ENCODE data around the gene PRSS8. TPM values are rescaled to one million over a fixed set of nuclear protein-coding genes. Genes with fewer than 3 reads are reported as not detected.
"Not testable (repeated sequence)": the region's sequence is repeated elsewhere in the genome, so short reads cannot be mapped to it uniquely, and the experiment has no call there.

The PRSS8 gene
- total RNA-seq, 2 donors from 2014 or later, result not detected

DNA sequence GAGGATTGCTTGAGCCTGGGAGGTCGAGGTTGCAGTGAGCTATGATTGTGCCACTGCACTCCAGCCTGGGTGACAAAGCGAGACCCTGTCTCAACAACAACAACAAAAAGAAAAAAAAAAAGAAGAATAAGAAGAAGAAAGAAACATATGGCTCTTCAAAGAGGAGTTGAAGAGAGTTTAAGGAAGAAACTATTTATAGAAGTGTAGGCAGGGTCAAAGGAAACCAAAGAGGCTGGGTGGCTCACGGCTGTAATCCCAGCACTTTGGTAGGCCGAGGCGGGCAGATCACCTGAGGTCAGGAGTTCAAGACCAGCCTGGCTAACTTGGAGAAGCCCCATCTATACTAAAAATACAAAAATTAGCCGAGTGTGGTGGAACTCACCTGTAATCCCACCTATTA is 15.4 kb upstream of the PRSS8 start:
- not testable (repeated sequence) for DNase-seq; H3K4me1 Mint-ChIP-seq (ENCODE audit: low read depth); H3K27me3 Mint-ChIP-seq (ENCODE audit: low read depth); H3K27ac Mint-ChIP-seq; H3K36me3 Mint-ChIP-seq (ENCODE audit: insufficient read depth in 2 of 2); H3K9me3 Mint-ChIP-seq; H3K4me3 Mint-ChIP-seq; ATAC-seq (replicated peaks in 1 of 2)

DNA sequence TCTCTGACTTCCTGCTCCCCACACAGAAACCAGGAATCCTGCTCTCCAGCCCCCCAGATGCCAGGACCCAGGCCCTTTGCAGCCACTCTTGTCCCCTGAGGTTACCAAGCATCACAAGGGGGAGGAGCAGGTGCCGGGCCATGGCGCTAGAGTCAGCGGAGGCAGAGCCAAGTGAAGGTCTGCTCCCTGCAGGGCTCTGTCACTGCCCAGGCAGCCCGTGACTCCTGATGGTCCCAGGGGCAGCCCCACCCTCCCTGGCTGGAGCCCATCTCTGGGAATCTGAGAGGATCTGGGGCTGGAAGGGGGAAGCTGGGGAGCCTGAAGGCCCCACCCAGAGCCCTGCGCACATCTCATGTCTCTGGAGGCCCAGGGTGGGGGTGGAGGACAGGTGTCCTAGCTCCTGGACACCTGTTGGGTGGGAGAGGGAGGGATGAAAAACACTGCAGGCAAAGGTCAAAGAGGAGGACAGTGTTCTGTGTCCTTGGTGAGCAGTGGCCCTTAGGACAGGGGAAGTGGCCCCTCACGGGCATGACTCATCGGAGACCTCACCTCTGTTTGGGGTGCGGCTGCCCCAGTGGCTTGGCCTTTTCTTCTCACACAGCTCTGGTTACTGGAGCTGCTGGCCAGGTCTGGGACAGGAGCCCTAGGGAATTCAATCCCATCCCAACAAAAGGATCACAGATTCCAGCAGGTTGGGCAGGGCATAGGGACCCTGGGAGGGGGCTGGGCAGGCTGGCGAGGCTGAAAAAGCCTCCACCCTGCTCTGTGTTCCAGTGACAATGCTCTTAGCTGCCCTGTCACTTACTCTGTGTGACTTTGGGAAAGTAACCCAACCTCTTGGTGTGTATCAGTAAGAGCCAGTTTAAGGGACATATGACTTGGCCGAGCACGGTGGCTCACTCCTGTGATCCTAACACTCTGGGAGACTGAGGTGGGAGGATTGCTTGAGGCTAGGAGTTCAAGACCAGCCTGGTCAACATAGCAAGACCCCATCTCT is 14.7 kb upstream of the PRSS8 start, which contains the start of gene PRSS36:
PRSS36 (minus strand) TSS at position 173 of the 997 bp plus-strand sequence; CDS start at position 142, 31 bp downstream.
- Mint-ChIP-seq H3K27me3 (ENCODE audit: low read depth) (no peaks in the 10 kb centered on the region), H3K27ac (no peak within 1 kb of the TSS), H3K36me3 (ENCODE audit: insufficient read depth in 2 of 2) (no peaks in the 10 kb centered on the region), H3K4me1 (ENCODE audit: low read depth) (no peaks in the 10 kb centered on the region), H3K9me3 (no peaks in the 10 kb centered on the region), H3K4me3 (no peak within 1 kb of the TSS)
- DNase-seq (no peak), ATAC-seq (replicated peaks in 1 of 2) (no peak)

DNA sequence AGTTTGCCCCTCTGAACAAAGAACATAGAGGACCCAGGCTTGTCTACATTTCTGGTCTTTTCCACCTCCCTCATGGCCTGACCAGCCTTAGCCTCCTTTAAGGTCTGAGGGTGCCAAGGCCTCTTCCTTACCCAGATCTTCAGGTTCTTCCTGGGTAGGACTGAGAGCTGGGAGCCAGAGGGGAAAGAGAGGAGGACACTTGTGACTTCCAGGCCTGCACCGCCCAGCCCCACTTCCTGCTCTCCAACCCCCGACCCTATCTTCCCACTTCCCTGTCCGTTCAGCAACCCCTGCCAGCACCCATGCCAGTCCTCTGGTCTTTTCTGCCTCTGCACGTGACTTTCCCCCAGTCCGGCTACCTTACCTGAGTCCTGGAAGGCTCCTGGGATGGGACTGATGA is 13.8 kb upstream of the PRSS8 start:
- DNase-seq (no peak), ATAC-seq (replicated peaks in 1 of 2) (no peak)
- Mint-ChIP-seq H3K36me3 (ENCODE audit: insufficient read depth in 2 of 2) (no peaks in the 10 kb centered on the region), H3K27ac (no peak overlapping the region), H3K9me3 (no peaks in the 10 kb centered on the region), H3K27me3 (ENCODE audit: low read depth) (no peaks in the 10 kb centered on the region), H3K4me3 (no peak overlapping the region), H3K4me1 (ENCODE audit: low read depth) (no peaks in the 10 kb centered on the region)

- H3K27ac Mint-ChIP-seq, result no peak overlapping the region
- H3K4me3 Mint-ChIP-seq, result no peak overlapping the region
- H3K9me3 Mint-ChIP-seq, result no peaks in the 10 kb centered on the region
- DNase-seq, result no peak
- H3K27me3 Mint-ChIP-seq (ENCODE audit: low read depth), result no peaks in the 10 kb centered on the region
- H3K4me1 Mint-ChIP-seq (ENCODE audit: low read depth), result no peaks in the 10 kb centered on the region
- no peak for ATAC-seq (replicated peaks in 1 of 2)
- H3K36me3 Mint-ChIP-seq (ENCODE audit: insufficient read depth in 2 of 2), result no peaks in the 10 kb centered on the region
Observed at GRCh38 chr16:31148896-31149295, 13.4 kb upstream of the PRSS8 start.

- H3K36me3 Mint-ChIP-seq (ENCODE audit: insufficient read depth in 2 of 2), result no peaks in the 10 kb centered on the region
- H3K9me3 Mint-ChIP-seq, result no peaks in the 10 kb centered on the region
- peaks cover 5% of the 10 kb centered on the region for H3K4me1 Mint-ChIP-seq (ENCODE audit: low read depth)
- DNase-seq (no peak), ATAC-seq (replicated peaks in 1 of 2) (no peak)
- H3K27me3 Mint-ChIP-seq (ENCODE audit: low read depth), result no peaks in the 10 kb centered on the region
- no peak overlapping the region for H3K27ac Mint-ChIP-seq
- H3K4me3 Mint-ChIP-seq, result no peak overlapping the region
Observed at GRCh38 chr16:31148281-31148728, 12.8 kb upstream of the PRSS8 start.

GRCh38 chr16:31147574-31147973 is 12.0 kb upstream of the PRSS8 start:
- ATAC-seq (replicated peaks in 1 of 2) (no peak), DNase-seq (no peak)
- no peak overlapping the region for H3K4me3 Mint-ChIP-seq
- H3K9me3 Mint-ChIP-seq, result no peaks in the 10 kb centered on the region
- no peak overlapping the region for H3K27ac Mint-ChIP-seq
- no peaks in the 10 kb centered on the region for H3K27me3 Mint-ChIP-seq (ENCODE audit: low read depth)
- H3K4me1 Mint-ChIP-seq (ENCODE audit: low read depth), result peaks cover 5% of the 10 kb centered on the region
- no peaks in the 10 kb centered on the region for H3K36me3 Mint-ChIP-seq (ENCODE audit: insufficient read depth in 2 of 2)

- H3K27me3 Mint-ChIP-seq (ENCODE audit: low read depth), result no peaks in the 10 kb centered on the region
- no peak overlapping the region for H3K27ac Mint-ChIP-seq
- no peak for DNase-seq
- peaks cover 20% of the 10 kb centered on the region for H3K4me1 Mint-ChIP-seq (ENCODE audit: low read depth)
- no peak for ATAC-seq (replicated peaks in 1 of 2)
- no peaks in the 10 kb centered on the region for H3K9me3 Mint-ChIP-seq
- H3K4me3 Mint-ChIP-seq, result no peak overlapping the region
- no peaks in the 10 kb centered on the region for H3K36me3 Mint-ChIP-seq (ENCODE audit: insufficient read depth in 2 of 2)
Observed at GRCh38 chr16:31145398-31145990, 10.0 kb upstream of the PRSS8 start.

- not testable (repeated sequence) for DNase-seq; H3K9me3 Mint-ChIP-seq; H3K27me3 Mint-ChIP-seq (ENCODE audit: low read depth); H3K27ac Mint-ChIP-seq; H3K36me3 Mint-ChIP-seq (ENCODE audit: insufficient read depth in 2 of 2); ATAC-seq (replicated peaks in 1 of 2)
- Mint-ChIP-seq H3K4me1 (ENCODE audit: low read depth) (peaks cover 20% of the 10 kb centered on the region), H3K4me3 (peak overlapping the region; percentile 4 to 75)
Observed at GRCh38 chr16:31144418-31144817, 8.9 kb upstream of the PRSS8 start.

- Mint-ChIP-seq H3K27ac (no peak overlapping the region), H3K36me3 (ENCODE audit: insufficient read depth in 2 of 2) (no peaks in the 10 kb centered on the region), H3K27me3 (ENCODE audit: low read depth) (no peaks in the 10 kb centered on the region), H3K4me1 (ENCODE audit: low read depth) (peaks cover 20% of the 10 kb centered on the region), H3K4me3 (peak overlapping the region; percentile 72 to 75), H3K9me3 (no peaks in the 10 kb centered on the region)
- no peak for ATAC-seq (replicated peaks in 1 of 2)
- DNase-seq, result no peak
Observed at GRCh38 chr16:31143694-31144148, 8.2 kb upstream of the PRSS8 start.

- Mint-ChIP-seq H3K27me3 (ENCODE audit: low read depth) (no peaks in the 10 kb centered on the region), H3K36me3 (ENCODE audit: insufficient read depth in 2 of 2) (no peaks in the 10 kb centered on the region), H3K4me1 (ENCODE audit: low read depth) (peaks cover 20% of the 10 kb centered on the region), H3K9me3 (no peaks in the 10 kb centered on the region), H3K4me3 (peak overlapping the region; percentile 72 to 75), H3K27ac (no peak overlapping the region)
- no peak for DNase-seq
- ATAC-seq (replicated peaks in 1 of 2), result no peak
Observed at GRCh38 chr16:31143011-31143693, 7.6 kb upstream of the PRSS8 start.

DNA sequence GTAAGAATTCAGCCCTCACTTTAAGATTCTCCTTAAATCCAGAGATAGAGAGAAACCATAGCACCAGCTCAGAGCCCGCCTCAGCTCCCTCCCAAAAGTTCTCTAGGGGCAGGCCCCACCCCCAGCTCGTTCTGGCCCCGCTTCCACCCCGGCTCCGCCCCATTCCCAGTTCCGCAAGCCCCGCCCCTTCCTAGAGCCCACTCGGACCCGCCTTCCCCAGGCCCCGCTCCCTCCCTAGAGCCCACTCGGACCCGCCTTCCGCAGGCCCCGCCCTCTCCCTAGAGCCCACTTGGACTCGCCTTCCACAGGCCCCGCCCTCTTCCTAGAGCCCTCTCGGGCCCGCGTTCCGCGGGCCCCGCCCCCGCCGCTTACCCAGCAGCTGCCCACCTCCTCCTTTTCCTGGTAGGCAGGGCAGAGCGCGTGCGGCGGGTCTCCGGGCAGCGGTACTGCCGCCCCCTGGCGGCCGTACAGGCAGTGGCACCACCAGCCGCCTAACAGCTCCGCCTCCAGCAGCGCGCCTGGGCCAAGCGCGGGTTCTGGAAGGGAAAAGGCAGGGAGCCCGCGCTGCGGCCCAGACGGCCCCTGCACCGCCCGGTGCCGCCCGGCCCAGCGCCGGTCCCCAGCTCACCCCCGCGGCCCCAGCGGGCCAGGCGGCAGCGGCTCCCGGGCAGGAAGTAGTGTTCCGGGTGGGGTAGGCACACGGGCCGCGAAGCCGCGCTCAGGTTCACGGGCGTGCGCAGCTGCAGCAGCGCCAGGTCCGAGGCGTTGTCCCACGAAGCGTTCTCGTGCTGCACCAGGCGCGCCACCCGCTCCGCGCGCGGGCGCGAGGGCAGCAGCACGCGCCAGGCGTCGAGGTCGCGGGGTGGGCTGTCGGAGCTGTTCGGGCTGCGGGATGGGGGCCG is 6.8 kb upstream of the PRSS8 start:
- peak overlapping the region; percentile 67 to 81 for H3K4me3 Mint-ChIP-seq
- DNase-seq (peak; percentile 99), ATAC-seq (replicated peaks in 1 of 2) (peak; percentile 91 to 92)
- H3K27ac Mint-ChIP-seq, result peak overlapping the region; percentile 64
- peaks cover 20% of the 10 kb centered on the region for H3K4me1 Mint-ChIP-seq (ENCODE audit: low read depth)
- no peaks in the 10 kb centered on the region for H3K27me3 Mint-ChIP-seq (ENCODE audit: low read depth)
- no peaks in the 10 kb centered on the region for H3K36me3 Mint-ChIP-seq (ENCODE audit: insufficient read depth in 2 of 2)
- H3K9me3 Mint-ChIP-seq, result no peaks in the 10 kb centered on the region

DNA sequence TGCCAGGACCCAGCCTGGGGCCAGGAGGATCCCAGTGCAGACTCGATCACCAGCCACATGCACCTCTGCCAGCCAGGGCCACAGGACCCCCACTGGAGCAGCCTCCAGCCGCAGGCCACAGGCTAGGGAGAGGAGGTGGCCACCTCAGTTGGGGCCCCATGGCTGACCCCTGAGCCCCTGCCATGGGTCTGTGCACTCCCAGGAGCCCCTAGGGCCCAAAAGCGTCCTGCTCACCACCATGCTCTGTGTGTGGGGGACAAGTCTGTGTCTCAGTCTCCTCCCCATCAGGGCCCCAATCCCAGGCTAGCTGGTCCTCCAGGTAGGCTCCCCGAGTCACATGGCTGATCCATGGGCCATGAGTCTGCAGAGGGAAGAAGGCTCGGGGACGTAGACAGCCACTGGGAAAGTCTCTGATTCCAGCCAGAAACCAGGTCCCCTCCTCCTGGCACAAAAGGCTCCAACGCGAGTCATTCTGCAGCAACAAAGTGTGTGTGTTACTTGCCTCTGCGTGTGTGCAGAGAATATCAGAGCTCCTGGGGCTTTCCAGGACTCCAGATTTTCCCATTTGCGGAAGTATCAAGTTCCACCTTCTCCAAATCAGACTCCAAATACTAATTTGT is 6.1 kb upstream of the PRSS8 start:
- H3K4me3 Mint-ChIP-seq, result peak overlapping the region; percentile 67 to 81
- no peaks in the 10 kb centered on the region for H3K27me3 Mint-ChIP-seq (ENCODE audit: low read depth)
- H3K27ac Mint-ChIP-seq, result peak overlapping the region; percentile 64
- H3K4me1 Mint-ChIP-seq (ENCODE audit: low read depth), result peaks cover 20% of the 10 kb centered on the region
- H3K36me3 Mint-ChIP-seq (ENCODE audit: insufficient read depth in 2 of 2), result no peaks in the 10 kb centered on the region
- no peaks in the 10 kb centered on the region for H3K9me3 Mint-ChIP-seq
- ATAC-seq (replicated peaks in 1 of 2) (no peak), DNase-seq (peak in 1 of 2 donors; percentile 11)

Data from activated T-cell treated with anti-CD3 and anti-CD28 coated beads, Interleukin-2, amount 50 U/mL, for 72 hours (primary cell).